K562 (cell line): ENCODE data around the gene PRC1. TPM values are rescaled to one million over a fixed set of nuclear protein-coding genes. Genes with fewer than 3 reads are reported as not detected.

Experiments
- CBX8 ChIP-seq: fragments of 200-600 bp; sonication (generic); IDR thresholded peaks from 2 replicates; pipeline ENCODE4 v1.6.1; 2012; ENCODE audit warnings: borderline replicate concordance, mixed run types, low read depth, mild to moderate bottlenecking, moderate library complexity, mixed read lengths, low read length, control low read depth, inconsistent platforms; ENCODE audit not compliant: poor library complexity, severe bottlenecking; ENCODE audit errors: extremely low read depth
- EP300 ChIP-seq: IDR thresholded peaks from 2 replicates; pipeline ENCODE4 v1.6.1; 2012; ENCODE audit warnings: low read length, improper control_type of control experiment
- L3MBTL2 ChIP-seq: fragments of 450-650 bp; IDR thresholded peaks from 2 replicates; pipeline ENCODE4 v1.6.1; 2016; ENCODE audit warnings: mild to moderate bottlenecking, moderate library complexity
- NFXL1 ChIP-seq: fragments of 450-650 bp; formaldehyde crosslinking; IDR thresholded peaks from 2 replicates; pipeline ENCODE4 v1.4.0; 2021; ENCODE audit warnings: mild to moderate bottlenecking
- RHOXF2B ChIP-seq: fragments of 250-450 bp; sonication (Bioruptor Pico); conservative IDR thresholded peaks from 2 replicates; pipeline ENCODE4 v1.5.1; 2021
- SETDB1 ChIP-seq: IDR thresholded peaks from one replicate; pipeline ENCODE4 v1.6.1; 2012; ENCODE audit warnings: low read length, control low read depth, inconsistent platforms
- SP2 ChIP-seq: IDR thresholded peaks from 2 replicates; pipeline ENCODE4 v1.6.1; 2011; ENCODE audit warnings: mild to moderate bottlenecking, low read depth, low read length, moderate library complexity; ENCODE audit not compliant: poor library complexity, severe bottlenecking; ENCODE audit errors: extremely low read depth
- SRF ChIP-seq, 2 experiments: fragments of 250-450, 450-650 bp in 1 of 2; sonication (Bioruptor Pico) in 1 of 2; sonication (generic) in 1 of 2; formaldehyde crosslinking; IDR thresholded peaks; 2 replicates each; pipeline versions ENCODE4 v1.5.0 to v1.5.1; 2020 to 2022; ENCODE audit warnings: mild to moderate bottlenecking in 1 of 2, missing genetic modification reagents in 1 of 2
- TRIM24 ChIP-seq, 2 experiments: fragments of 450-650 bp; IDR thresholded peaks; 2 replicates each; pipeline ENCODE4 v1.6.1; 2016
- ZFP30 ChIP-seq: fragments of 250-450 bp; sonication (Bioruptor Pico); IDR thresholded peaks from 2 replicates; pipeline ENCODE4 v1.8.0; 2022; ENCODE audit warnings: moderate library complexity, mild to moderate bottlenecking, inconsistent platforms, borderline replicate concordance
- ZNF146 ChIP-seq: IDR thresholded peaks from one replicate; pipeline ENCODE4 v1.6.1; 2018; ENCODE audit warnings: missing compliant biosample characterization; ENCODE audit not compliant: unreplicated experiment
- ZNF212 ChIP-seq: fragments of 450-650 bp; formaldehyde crosslinking; IDR thresholded peaks from 2 replicates; pipeline ENCODE4 v1.4.0; 2020; ENCODE audit warnings: mild to moderate bottlenecking
- polyA plus RNA-seq, 8 experiments: library from polyadenylated mRNA; depleted of rRNA in 4 of 8; stranded (reverse) in 5 of 8; unstranded in 3 of 8; fragments of >200 nt; fragmentation: Nextera tagmentation in 2 of 8; fragmentation: Illumina TruSeq in 1 of 8; extraction: Ambion mirVana in 2 of 8; extraction: Trizol in 1 of 8; gene quantifications; 2 replicates each; pipeline versions ENCODE4 v1.2.1 to v1.2.3, GENCODE V29; 2011 to 2014; ENCODE audit warnings: inconsistent platforms in 1 of 8, missing spikeins in 1 of 8
- total RNA-seq, 7 experiments: library from RNA; depleted of rRNA in 6 of 7; stranded (reverse); fragments of >200 nt in 6 of 7; fragmentation: Illumina TruSeq in 2 of 7; extraction: Trizol in 2 of 7; gene quantifications; 2 replicates each; pipeline versions ENCODE4 v1.2.1 to v1.2.3, GENCODE V29; 2011 to 2021; ENCODE audit warnings: low replicate concordance in 1 of 7
- TF ChIP-seq, protein P1 (sequence below): fragments of 250-450 bp; sonication (Bioruptor Pico); IDR thresholded peaks from 2 replicates; pipeline ENCODE4 v1.4.0; 2020; ENCODE audit warnings: mild to moderate bottlenecking, moderate library complexity
- TF ChIP-seq, protein P2 (sequence below): fragments of 250-450 bp; sonication (Bioruptor Pico); IDR thresholded peaks from 2 replicates; pipeline ENCODE4 v1.6.1; 2021; ENCODE audit warnings: mild to moderate bottlenecking
- TF ChIP-seq, protein P3 (sequence below): sonication (generic); formaldehyde crosslinking; IDR thresholded peaks from 2 replicates; pipeline ENCODE4 v1.8.0; 2022; ENCODE audit warnings: mild to moderate bottlenecking, missing genetic modification reagents
- TF ChIP-seq, protein P4 (sequence below): IDR thresholded peaks from 2 replicates; pipeline ENCODE4 v1.6.1; 2012; ENCODE audit warnings: low read depth, low read length, improper control_type of control experiment, borderline replicate concordance
- TF ChIP-seq, protein P5 (sequence below): fragments of 450-650 bp; IDR thresholded peaks from 2 replicates; pipeline ENCODE4 v1.6.1; 2017; ENCODE audit warnings: antibody characterized with exemption, mild to moderate bottlenecking

Gene PRC1
- total and polyA plus RNA-seq, 9 of the 15 experiments (the other 6 are each of a cell fraction or from before 2014, with no cell fraction given), result 156 to 391 (median 240) TPM

DNA sequence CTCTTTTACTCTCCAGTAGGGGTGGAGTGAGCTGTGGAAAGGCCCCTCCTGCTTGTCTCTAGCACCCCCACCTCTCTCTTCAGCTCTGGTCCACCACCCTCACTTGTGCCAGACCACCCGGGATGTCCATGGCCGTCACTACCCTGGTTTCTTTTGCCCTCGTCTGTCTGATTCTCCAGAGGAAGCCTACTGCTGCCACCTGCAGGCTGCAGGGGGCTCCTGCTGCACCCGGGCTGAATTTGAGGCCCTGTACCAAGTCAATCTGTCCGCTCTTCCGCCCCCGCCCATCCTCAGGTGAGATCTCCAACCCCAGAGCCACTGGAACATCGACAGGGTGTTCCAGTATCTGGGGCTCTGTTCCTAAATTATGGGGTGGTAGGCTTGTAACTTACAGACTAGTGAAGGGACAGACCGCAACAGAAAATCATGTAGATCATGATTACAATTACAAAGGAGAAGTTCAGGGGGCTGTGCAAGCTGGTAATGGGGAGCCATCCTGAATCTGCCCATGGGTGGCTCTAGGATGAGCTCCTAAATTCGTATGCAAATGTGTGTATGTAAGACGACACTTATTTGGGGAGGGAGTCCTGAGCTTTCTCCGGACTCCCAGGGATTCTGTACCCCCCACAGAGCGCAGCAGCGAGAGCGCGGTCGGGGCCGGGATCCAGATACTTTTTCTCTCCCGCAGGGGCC lies 59.9 kb downstream of the PRC1 start (continued):
- TF ChIP-seq, protein P1, sequence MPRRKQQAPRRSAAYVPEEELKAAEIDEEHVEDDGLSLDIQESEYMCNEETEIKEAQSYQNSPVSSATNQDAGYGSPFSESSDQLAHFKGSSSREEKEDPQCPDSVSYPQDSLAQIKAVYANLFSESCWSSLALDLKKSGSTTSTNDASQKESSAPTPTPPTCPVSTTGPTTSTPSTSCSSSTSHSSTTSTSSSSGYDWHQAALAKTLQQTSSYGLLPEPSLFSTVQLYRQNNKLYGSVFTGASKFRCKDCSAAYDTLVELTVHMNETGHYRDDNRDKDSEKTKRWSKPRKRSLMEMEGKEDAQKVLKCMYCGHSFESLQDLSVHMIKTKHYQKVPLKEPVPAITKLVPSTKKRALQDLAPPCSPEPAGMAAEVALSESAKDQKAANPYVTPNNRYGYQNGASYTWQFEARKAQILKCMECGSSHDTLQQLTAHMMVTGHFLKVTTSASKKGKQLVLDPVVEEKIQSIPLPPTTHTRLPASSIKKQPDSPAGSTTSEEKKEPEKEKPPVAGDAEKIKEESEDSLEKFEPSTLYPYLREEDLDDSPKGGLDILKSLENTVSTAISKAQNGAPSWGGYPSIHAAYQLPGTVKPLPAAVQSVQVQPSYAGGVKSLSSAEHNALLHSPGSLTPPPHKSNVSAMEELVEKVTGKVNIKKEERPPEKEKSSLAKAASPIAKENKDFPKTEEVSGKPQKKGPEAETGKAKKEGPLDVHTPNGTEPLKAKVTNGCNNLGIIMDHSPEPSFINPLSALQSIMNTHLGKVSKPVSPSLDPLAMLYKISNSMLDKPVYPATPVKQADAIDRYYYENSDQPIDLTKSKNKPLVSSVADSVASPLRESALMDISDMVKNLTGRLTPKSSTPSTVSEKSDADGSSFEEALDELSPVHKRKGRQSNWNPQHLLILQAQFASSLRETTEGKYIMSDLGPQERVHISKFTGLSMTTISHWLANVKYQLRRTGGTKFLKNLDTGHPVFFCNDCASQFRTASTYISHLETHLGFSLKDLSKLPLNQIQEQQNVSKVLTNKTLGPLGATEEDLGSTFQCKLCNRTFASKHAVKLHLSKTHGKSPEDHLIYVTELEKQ (CRISPR knock-in tag), result no peak
- no peak for TF ChIP-seq ZNF146
- no peak for TF ChIP-seq TRIM24 (IDR thresholded peaks at IDR 0.05)
- TF ChIP-seq CBX8, result no peak
- TF ChIP-seq, protein P2, sequence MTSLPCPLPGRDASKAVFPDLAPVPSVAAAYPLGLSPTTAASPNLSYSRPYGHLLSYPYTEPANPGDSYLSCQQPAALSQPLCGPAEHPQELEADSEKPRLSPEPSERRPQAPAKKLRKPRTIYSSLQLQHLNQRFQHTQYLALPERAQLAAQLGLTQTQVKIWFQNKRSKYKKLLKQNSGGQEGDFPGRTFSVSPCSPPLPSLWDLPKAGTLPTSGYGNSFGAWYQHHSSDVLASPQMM (CRISPR knock-in tag), result no peak
- no peak for TF ChIP-seq ZFP30 (CRISPR knock-in tag)
- TF ChIP-seq SRF (CRISPR knock-in tag; IDR thresholded peaks at IDR 0.05), result 0 out of 4 replicates have a peak, but pooled peaks of 1 of the 2 experiments have one; percentile 31
- TF ChIP-seq NFXL1 (CRISPR knock-in tag), result no peak
- TF ChIP-seq RHOXF2B (CRISPR knock-in tag), result no peak
- no peak for TF ChIP-seq SETDB1
- no peak for TF ChIP-seq SP2
- TF ChIP-seq, protein P3, sequence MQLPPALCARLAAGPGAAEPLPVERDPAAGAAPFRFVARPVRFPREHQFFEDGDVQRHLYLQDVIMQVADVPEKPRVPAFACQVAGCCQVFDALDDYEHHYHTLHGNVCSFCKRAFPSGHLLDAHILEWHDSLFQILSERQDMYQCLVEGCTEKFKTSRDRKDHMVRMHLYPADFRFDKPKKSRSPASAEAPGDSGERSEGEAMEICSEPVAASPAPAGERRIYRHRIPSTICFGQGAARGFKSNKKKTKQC (CRISPR knock-in tag), result no peak
- TF ChIP-seq, protein P4, sequence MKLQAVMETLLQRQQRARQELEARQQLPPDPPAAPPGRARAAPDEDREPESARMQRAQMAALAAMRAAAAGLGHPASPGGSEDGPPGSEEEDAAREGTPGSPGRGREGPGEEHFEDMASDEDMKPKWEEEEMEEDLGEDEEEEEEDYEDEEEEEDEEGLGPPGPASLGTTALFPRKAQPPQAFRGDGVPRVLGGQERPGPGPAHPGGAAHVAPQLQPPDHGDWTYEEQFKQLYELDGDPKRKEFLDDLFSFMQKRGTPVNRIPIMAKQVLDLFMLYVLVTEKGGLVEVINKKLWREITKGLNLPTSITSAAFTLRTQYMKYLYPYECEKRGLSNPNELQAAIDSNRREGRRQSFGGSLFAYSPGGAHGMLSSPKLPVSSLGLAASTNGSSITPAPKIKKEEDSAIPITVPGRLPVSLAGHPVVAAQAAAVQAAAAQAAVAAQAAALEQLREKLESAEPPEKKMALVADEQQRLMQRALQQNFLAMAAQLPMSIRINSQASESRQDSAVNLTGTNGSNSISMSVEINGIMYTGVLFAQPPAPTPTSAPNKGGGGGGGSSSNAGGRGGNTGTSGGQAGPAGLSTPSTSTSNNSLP, result no peak
- no peak for TF ChIP-seq EP300
- TF ChIP-seq, protein P5, sequence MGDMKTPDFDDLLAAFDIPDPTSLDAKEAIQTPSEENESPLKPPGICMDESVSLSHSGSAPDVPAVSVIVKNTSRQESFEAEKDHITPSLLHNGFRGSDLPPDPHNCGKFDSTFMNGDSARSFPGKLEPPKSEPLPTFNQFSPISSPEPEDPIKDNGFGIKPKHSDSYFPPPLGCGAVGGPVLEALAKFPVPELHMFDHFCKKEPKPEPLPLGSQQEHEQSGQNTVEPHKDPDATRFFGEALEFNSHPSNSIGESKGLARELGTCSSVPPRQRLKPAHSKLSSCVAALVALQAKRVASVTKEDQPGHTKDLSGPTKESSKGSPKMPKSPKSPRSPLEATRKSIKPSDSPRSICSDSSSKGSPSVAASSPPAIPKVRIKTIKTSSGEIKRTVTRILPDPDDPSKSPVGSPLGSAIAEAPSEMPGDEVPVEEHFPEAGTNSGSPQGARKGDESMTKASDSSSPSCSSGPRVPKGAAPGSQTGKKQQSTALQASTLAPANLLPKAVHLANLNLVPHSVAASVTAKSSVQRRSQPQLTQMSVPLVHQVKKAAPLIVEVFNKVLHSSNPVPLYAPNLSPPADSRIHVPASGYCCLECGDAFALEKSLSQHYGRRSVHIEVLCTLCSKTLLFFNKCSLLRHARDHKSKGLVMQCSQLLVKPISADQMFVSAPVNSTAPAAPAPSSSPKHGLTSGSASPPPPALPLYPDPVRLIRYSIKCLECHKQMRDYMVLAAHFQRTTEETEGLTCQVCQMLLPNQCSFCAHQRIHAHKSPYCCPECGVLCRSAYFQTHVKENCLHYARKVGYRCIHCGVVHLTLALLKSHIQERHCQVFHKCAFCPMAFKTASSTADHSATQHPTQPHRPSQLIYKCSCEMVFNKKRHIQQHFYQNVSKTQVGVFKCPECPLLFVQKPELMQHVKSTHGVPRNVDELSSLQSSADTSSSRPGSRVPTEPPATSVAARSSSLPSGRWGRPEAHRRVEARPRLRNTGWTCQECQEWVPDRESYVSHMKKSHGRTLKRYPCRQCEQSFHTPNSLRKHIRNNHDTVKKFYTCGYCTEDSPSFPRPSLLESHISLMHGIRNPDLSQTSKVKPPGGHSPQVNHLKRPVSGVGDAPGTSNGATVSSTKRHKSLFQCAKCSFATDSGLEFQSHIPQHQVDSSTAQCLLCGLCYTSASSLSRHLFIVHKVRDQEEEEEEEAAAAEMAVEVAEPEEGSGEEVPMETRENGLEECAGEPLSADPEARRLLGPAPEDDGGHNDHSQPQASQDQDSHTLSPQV, result 0 out of 2 replicates have a peak, but pooled peaks have one; percentile 49
- no peak for TF ChIP-seq L3MBTL2
- TF ChIP-seq ZNF212 (CRISPR knock-in tag), result no peak
